ENCODE data around the gene NDUFC1. TPM values are rescaled to one million over a fixed set of nuclear protein-coding genes. Genes with fewer than 3 reads are reported as not detected.

NDUFC1 gene
- 16.5 TPM for total RNA-seq

DNA sequence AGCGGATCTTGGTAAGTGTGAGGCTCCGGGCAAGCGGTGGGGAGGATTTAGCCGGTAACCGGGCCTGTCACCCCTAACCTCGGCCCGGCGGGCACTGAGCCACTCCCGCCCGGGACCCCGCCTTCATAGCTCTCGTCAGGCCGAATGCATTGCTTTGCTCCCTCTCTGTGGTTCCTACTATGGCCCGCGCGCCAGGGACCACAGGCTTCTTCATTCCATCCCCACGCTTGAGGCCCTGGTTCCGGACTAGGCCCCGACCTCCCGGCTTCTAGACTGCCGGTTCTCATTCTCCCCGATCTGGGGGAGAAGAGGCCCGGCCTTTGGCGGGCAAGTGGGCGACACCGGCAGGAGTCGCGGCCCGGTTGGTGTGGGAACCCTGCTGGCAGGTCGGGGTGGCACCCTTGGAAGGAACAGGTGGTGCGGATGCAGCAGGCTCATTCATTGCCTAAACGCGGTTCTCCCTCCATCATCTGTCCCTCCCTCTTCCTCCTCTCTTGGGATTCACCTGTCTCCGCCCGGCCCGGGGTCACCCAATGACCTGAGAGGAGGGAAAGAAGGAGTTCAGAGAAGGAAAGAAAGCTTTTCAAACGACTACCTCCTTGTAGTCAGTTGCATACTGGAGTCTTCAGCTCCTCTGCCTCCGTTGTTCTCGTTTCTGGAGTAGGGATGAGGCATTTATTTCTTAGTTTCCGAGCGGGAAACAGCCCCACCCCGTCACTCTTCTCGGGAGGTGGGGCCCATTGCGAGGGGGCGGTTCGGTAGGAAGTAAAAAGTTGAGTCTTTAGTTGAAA lies at the start of gene NDUFC1:
Gene NDUFC1, minus strand, starts transcription at position 657 of the 791 bp plus-strand sequence. CDS start 6,679 bp downstream, outside the sequence.
- TF ChIP-seq POLR2AphosphoS5 (IDR thresholded peaks at IDR 0.05; ENCODE audit: insufficient read depth in 1 of 2, low read depth in 1 of 2) = no peak
- no peak for TF ChIP-seq POLR2A (IDR thresholded peaks at IDR 0.05)
- TF ChIP-seq, protein P1, sequence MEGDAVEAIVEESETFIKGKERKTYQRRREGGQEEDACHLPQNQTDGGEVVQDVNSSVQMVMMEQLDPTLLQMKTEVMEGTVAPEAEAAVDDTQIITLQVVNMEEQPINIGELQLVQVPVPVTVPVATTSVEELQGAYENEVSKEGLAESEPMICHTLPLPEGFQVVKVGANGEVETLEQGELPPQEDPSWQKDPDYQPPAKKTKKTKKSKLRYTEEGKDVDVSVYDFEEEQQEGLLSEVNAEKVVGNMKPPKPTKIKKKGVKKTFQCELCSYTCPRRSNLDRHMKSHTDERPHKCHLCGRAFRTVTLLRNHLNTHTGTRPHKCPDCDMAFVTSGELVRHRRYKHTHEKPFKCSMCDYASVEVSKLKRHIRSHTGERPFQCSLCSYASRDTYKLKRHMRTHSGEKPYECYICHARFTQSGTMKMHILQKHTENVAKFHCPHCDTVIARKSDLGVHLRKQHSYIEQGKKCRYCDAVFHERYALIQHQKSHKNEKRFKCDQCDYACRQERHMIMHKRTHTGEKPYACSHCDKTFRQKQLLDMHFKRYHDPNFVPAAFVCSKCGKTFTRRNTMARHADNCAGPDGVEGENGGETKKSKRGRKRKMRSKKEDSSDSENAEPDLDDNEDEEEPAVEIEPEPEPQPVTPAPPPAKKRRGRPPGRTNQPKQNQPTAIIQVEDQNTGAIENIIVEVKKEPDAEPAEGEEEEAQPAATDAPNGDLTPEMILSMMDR (IDR thresholded peaks at IDR 0.05) = no peak
- DNase-seq (ENCODE audit: extremely low spot score in 2 of 2) = no peak
- H3K4me1 ChIP-seq = peaks cover 43% of the 10 kb centered on the region
- peak within 1 kb of the TSS; percentile 89 for H3K27ac ChIP-seq
- peaks cover 0 to under 1% of the 10 kb centered on the region in 2 donors for H3K36me3 ChIP-seq
- intact Hi-C loops (cut with DNase I) = loop anchor here (5.0 kb wide), 1 partner anchor 125 kb away; the partner anchor contains the start of gene ELF2
- no peaks in the 10 kb centered on the region for H3K27me3 ChIP-seq
- no peaks in the 10 kb centered on the region for H3K9me3 ChIP-seq
- H3K4me3 ChIP-seq = peak within 1 kb of the TSS; percentile 68 to 94

DNA sequence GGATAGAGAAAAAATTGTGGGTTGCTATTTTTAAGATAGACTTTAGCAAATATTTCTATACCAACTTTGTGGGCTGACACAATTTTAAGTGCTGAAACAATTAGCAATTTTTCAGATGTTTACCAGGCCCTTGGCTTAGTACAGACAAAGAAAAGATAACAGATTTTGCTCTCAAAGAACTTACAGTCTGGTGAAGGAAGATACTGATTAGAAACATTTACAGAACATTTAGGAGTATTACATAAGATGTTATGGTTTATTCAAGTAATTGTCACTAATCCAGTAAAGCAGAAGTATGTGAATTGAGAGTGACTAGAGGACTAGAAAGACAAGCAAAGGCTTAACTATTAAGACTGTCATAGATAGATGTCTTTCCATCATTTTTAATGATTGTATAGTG lies 35.3 kb upstream of the NDUFC1 start:
- DNase-seq (ENCODE audit: extremely low spot score in 2 of 2) = no peak
- H3K9me3 ChIP-seq = no peaks in the 10 kb centered on the region
- TF ChIP-seq POLR2A (IDR thresholded peaks at IDR 0.05) (no peak), POLR2AphosphoS5 (IDR thresholded peaks at IDR 0.05; ENCODE audit: insufficient read depth in 1 of 2, low read depth in 1 of 2) (no peak)
- TF ChIP-seq, protein P1 (IDR thresholded peaks at IDR 0.05) = no peak
- no peaks in the 10 kb centered on the region for H3K4me1 ChIP-seq
- H3K27ac ChIP-seq = no peak overlapping the region
- no peak overlapping the region for H3K4me3 ChIP-seq
- no peaks in the 10 kb centered on the region for H3K36me3 ChIP-seq
- no peaks in the 10 kb centered on the region for H3K27me3 ChIP-seq
- intact Hi-C loops (cut with DNase I) = no loop called here

DNA sequence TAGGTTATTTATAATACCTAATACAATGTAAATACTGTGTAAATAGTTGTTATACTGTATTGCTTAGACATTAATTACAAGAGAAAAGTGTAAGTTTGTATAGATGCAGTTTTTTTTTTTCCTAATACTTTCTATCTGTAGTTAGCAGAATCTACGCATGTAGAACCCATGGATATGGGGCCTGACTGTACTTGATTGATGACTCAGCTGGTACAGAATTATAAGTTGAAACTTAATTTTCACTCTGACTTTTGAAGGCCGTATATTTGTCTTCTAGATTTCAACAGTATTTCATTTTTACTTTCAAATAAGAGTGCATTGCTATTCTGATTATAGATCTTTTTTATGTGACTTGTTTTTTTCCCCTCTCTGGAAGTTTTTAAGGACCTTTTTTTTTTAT lies 30.8 kb upstream of the NDUFC1 start:
- H3K4me1 ChIP-seq = no peaks in the 10 kb centered on the region
- H3K27me3 ChIP-seq = no peaks in the 10 kb centered on the region
- H3K4me3 ChIP-seq = no peak overlapping the region
- DNase-seq (ENCODE audit: extremely low spot score in 2 of 2) = no peak
- intact Hi-C loops (cut with DNase I) = no loop called here
- no peak overlapping the region for H3K27ac ChIP-seq
- TF ChIP-seq, protein P1 (IDR thresholded peaks at IDR 0.05) = no peak
- TF ChIP-seq POLR2AphosphoS5 (IDR thresholded peaks at IDR 0.05; ENCODE audit: insufficient read depth in 1 of 2, low read depth in 1 of 2) = no peak
- no peak for TF ChIP-seq POLR2A (IDR thresholded peaks at IDR 0.05)
- no peaks in the 10 kb centered on the region for H3K9me3 ChIP-seq
- H3K36me3 ChIP-seq = peaks cover 0 to 6% of the 10 kb centered on the region in 2 donors

DNA sequence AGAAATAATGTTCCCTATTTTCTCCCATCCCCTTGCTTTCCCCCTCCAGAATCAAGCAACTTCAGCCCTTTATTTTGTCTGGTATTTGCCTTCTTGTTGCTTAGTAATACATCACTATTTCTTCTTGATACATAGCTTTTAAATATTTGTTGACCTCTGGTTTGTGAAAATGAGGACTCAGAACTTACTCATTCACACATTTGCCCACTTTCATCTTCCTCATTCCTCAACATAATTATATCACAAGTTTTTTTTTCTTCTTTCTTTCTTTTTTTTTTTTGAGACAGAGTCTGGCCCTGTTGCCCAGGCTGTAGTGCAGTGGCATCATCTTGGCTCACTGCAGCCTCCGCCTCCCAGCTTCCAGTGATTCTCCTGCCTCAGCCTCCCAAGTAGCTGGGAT lies 28.9 kb upstream of the NDUFC1 start:
- intact Hi-C loops (cut with DNase I) = no loop called here
- TF ChIP-seq POLR2A (IDR thresholded peaks at IDR 0.05) (no peak), POLR2AphosphoS5 (IDR thresholded peaks at IDR 0.05; ENCODE audit: insufficient read depth in 1 of 2, low read depth in 1 of 2) (no peak)
- TF ChIP-seq, protein P1 (IDR thresholded peaks at IDR 0.05) = no peak

DNA sequence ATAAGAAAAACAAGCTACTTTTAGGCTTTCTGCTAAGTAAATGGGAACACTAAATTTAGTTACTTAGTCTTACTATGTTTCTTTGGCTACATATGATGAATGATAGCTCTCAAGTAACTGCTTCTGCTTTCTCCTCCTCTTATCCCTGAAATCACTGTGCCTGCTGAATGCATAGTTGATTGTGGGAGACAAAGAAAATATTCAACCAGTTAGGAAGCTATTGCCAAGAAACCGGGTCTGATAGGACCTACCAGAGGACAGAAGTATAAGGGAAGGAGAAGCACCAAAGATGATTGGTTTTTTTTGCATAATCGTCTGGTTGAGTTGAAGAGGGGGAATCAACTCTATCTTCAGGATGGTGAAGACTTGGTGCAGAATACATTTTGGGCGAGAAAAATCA lies 28.0 kb upstream of the NDUFC1 start:
- H3K4me3 ChIP-seq = no peak overlapping the region
- H3K4me1 ChIP-seq = no peaks in the 10 kb centered on the region
- intact Hi-C loops (cut with DNase I) = no loop called here
- H3K9me3 ChIP-seq = no peaks in the 10 kb centered on the region
- no peak overlapping the region for H3K27ac ChIP-seq
- TF ChIP-seq POLR2A (IDR thresholded peaks at IDR 0.05) (no peak), POLR2AphosphoS5 (IDR thresholded peaks at IDR 0.05; ENCODE audit: insufficient read depth in 1 of 2, low read depth in 1 of 2) (no peak)
- TF ChIP-seq, protein P1 (IDR thresholded peaks at IDR 0.05) = no peak
- no peaks in the 10 kb centered on the region for H3K27me3 ChIP-seq
- H3K36me3 ChIP-seq = peaks cover 0 to 13% of the 10 kb centered on the region in 2 donors
- DNase-seq (ENCODE audit: extremely low spot score in 2 of 2) = no peak

More for the DNA sequence above, 28.9 kb upstream of the NDUFC1 start:
- H3K27me3 ChIP-seq = no peaks in the 10 kb centered on the region
- no peak for DNase-seq (ENCODE audit: extremely low spot score in 2 of 2)
- H3K4me3 ChIP-seq = no peak overlapping the region
- H3K4me1 ChIP-seq = no peaks in the 10 kb centered on the region
- no peaks in the 10 kb centered on the region for H3K9me3 ChIP-seq
- peaks cover 0 to 13% of the 10 kb centered on the region in 2 donors for H3K36me3 ChIP-seq
- H3K27ac ChIP-seq = no peak overlapping the region
